GM18873 (cell line): ENCODE data around the gene GSDME.
"Not testable (repeated sequence)": the region's sequence is repeated elsewhere in the genome, so short reads cannot be mapped to it uniquely, and the experiment has no call there.

Source experiments
- ATAC-seq: cut with Tn5 transposase; IDR thresholded peaks from one replicate; pipeline ENCODE4 v1.9.1; 2021; ENCODE audit warnings: mild to moderate bottlenecking, moderate library complexity, moderate number of reproducible peaks; ENCODE audit not compliant: unreplicated experiment, low FRiP score

Gene GSDME

DNA sequence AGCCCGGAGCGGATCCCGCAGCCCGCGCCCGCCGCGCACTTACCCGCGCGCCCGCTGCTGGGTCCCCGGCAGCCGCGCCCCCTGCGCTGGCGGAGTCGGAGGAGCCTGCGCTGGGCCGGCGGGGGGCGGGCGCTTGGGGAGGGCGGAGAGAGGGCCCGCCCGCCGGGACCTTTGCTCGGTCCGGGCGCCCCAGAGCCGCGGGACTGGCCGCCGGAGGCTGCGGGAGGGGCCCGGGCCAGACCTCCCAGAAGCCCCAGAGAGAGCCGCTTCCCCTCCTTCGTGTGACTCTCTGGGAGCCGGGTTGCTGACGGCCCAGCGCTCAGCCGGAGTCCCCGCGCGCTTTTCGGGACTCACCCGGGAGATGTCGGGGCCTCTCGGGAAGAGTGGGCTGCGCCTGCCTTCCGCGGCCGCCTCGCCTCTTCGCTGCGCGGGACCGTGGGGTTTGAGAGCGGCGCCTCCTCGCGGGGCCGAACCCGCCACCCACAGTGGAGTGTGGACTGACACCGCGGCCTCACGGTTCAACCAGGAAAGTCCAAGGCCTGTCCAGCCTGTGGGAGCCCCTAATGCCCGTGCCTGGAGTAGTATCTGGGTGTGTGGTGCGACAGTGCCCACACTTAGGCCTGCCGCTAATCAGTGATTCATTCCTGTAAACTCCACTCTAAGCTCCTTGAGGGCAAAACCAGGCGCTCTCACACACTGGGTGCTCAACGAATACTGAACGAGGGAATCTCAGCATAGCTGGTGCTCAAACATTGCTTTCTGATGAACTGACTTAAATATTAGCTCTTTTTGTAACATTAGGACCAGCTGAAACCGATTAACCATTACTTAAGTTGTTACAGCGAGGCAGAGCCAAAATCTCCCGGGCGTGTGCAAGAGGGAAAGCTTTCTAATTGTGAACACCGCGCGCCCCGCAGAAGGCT, at the start of gene GSDME:
GSDME (minus strand) TSS at position 112 of the 923 bp plus-strand sequence. CDS start 7,690 bp downstream, outside the sequence.
- no peak for ATAC-seq

GRCh38 chr7:24802300-24802699, 45.0 kb upstream of the GSDME start:
- no peak for ATAC-seq

DNA sequence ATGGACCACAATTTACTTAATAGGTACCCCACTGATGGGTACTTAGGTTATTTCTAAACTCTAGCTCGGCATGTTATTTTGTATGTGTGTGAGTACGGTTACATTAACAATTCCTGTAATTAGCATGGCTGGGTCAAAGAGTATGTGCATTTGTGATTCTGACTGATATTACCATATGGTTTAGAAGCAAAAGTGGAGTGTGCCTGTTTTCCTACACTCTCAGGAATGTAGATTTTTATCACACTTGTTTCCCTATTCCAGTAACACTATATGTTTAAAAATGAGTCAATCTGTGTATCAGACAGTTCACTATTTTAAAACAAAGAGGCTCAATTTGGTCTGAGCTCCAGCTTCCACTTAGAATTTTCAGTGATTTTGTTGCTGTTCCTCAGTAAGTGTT, 44.6 kb upstream of the GSDME start:
- no peak for ATAC-seq

- no peak for ATAC-seq
Measured at GRCh38 chr7:24800667-24801066, 43.4 kb upstream of the GSDME start.

DNA sequence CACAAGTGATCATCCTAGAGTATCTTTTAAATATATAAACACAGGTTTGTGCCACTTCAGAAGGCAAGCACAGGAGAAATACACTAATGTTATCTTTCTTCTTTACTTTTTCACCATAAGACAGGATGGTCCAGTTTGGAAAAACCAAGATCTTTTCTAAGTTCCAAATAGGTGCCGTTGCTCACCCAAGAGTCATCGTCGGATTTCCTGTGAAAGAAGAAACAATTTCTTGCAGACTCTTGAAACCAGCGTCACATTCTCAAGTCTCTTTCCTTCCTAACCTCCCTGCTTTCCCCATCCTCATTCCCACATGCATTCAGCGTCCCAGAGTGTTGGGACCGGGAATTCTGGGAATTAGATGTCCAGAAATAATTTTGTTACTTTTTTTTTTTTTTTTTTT, 42.8 kb upstream of the GSDME start:
- no peak for ATAC-seq

GRCh38 chr7:24799506-24799905, 42.2 kb upstream of the GSDME start:
- ATAC-seq: no peak

DNA sequence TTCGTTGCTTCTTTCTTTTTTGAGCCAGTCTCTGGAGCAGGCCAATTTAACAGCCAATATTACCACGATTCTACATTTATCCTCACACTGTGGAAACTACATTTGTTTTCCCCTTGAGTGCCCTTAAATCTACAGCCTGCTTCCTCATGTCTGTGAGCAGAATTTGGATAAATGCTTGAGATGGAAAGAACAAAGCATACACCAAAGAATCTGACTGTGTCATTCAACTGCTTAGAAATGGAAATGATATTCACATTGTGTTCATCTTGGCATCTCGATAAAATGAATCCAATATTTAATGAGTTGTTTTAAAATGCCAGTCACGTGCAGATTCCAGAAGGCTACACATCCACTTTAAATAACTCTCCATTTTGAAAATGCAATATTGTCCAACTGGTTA, 41.0 kb upstream of the GSDME start:
- ATAC-seq: no peak

DNA sequence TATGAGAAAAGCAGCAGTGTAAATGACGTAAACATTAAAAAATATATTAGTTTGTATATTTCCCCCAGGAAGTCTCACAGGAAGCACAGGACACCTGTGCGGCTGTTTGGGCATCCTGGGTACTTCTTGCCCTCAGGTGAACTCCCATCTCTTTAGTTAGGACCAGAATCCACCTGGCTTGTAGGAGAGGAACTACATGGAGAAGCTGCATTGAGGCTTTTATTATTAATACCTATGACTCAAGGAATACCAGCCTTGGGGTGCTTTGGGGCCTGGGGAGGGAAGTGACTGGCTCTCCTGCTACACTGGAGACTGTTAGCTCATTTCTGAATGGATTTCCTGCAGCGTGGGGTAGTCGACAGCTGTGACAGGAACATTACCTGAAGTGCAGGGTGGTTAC, 40.0 kb upstream of the GSDME start:
- no peak for ATAC-seq

GRCh38 chr7:24795407-24795767, 38.1 kb upstream of the GSDME start:
- no peak for ATAC-seq

GRCh38 chr7:24794751-24795406, 37.6 kb upstream of the GSDME start:
- ATAC-seq: not testable (repeated sequence)

DNA sequence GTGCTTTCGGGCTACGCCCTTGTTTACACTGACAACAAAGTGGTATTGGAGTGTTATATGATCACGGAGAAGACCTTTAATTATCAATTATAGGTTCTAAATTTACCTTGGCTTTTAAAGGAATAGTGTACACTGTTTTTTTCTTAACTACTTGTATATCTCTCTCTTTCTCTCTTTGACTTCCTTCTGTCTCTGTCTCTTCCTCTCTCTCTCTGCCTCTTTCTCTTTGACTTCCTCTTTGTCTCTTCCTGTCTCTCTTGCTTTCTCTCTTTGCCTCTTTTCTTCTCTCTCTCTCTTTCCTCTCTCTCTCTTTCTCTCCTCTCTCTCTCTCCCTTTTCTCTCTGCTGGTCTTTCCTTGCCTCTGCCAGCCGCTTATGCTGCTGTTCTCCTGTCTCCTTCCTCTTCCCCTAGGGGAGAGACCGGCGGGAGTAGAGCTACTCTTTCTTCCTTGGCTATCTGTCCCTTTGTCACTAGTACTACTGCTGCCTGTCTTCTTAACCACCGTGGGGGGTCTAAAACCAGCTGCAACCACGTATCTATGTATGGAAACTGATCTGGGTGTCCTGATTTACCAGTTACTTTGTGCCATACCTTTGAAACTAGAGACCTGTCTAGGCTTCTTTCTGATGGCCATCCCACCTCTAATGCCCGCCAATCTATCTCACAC, 36.9 kb upstream of the GSDME start:
- ATAC-seq: no peak

GRCh38 chr7:24788961-24789576, 31.8 kb upstream of the GSDME start:
- no peak for ATAC-seq

GRCh38 chr7:24788075-24788474, 30.8 kb upstream of the GSDME start:
- no peak for ATAC-seq

GRCh38 chr7:24786941-24787340, 29.7 kb upstream of the GSDME start:
- ATAC-seq: no peak

DNA sequence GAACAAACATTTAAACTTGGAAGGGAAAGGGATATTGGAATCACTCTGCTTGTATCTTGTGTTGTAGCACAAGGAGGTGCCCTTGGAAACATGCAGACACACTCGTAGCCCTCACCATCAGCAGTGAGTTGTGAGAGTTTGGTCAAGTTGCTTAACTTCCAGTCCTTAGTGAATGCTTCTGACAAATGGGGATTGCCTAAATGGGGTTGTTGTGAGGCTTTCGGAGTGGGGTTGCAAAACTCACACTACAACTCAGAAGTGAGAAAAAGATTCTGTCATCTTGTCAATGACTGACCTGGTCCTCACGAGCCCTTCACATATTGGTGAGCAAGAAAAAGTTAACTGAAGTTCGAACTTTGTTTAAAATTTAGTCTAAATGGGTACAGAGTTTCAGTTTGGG, 29.0 kb upstream of the GSDME start:
- ATAC-seq: no peak

GRCh38 chr7:24784277-24784676, 27.0 kb upstream of the GSDME start:
- no peak for ATAC-seq

DNA sequence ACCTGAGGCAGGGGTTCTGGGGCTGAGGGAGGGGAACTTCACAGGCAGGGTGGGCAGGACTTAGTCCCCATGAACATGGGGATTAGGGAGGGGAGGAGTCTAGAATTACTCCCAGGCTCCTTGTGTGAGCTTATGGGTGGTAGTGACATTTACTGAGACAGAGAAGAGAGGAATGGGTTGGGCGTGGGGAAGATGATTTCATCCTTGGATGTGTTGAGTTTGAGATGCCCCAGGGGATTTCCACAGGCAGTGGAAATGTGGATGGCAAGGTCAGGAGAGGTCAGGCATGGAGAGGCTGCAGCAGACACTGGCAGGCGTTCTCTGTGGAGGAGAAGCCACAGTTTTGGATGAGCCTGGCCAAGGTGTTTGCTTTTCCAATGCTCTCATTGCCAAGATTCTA, 26.4 kb upstream of the GSDME start:
- ATAC-seq: no peak

DNA sequence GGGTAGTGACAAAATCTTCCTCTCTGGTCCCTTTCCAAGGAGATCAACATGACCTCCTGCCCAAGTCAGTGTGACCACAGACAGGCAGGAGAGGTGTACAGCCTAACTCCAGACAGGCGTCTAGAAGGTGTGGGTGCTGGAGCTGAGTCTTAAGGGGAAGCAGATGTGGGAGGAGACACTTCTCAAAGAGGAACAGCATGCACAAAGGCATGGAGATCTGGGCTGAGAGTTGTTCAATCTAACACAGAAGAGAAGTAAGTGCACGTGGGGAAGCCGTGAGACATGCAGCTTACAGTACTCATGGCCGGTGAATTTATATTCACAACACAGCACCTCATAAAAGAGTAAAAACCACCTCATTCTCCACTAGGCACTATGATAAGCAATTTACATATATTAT, 23.8 kb upstream of the GSDME start:
- ATAC-seq: no peak

DNA sequence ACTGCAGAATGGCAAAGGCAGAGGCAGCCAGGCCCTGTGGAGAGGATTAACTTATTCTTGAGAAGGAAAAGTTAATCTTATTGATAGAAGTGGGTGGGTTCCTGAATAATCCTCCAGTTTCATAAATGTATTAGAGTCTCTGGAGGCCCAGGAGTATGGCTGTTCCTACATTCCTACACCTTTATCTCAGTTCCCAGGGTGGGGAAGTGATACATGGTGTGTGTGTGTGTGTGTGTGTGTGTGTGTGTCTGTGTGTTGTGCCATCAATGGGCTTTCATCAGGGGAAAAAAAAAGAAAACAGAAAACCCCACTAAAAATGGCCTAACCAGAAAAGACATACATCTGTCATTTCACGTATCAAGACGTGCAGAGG, 22.0 kb upstream of the GSDME start:
- ATAC-seq: no peak

- no peak for ATAC-seq
Measured at GRCh38 chr7:24778543-24779282, 21.4 kb upstream of the GSDME start.
